Measurements from ENCODE around the gene KIAA0930.
"Not testable (repeated sequence)": the region's sequence is repeated elsewhere in the genome, so short reads cannot be mapped to it uniquely, and the experiment has no call there.

KIAA0930 gene

GRCh38 chr22:45192701-45193187, 48.0 kb downstream of the KIAA0930 start:
- H3K4me3 ChIP-seq (ENCODE audit: low read depth, low read length), result no peak overlapping the region
- peak; percentile 28 for DNase-seq
- no peaks in the 10 kb centered on the region for H3K9me3 ChIP-seq (ENCODE audit: severe bottlenecking)
- TF ChIP-seq, protein P1, sequence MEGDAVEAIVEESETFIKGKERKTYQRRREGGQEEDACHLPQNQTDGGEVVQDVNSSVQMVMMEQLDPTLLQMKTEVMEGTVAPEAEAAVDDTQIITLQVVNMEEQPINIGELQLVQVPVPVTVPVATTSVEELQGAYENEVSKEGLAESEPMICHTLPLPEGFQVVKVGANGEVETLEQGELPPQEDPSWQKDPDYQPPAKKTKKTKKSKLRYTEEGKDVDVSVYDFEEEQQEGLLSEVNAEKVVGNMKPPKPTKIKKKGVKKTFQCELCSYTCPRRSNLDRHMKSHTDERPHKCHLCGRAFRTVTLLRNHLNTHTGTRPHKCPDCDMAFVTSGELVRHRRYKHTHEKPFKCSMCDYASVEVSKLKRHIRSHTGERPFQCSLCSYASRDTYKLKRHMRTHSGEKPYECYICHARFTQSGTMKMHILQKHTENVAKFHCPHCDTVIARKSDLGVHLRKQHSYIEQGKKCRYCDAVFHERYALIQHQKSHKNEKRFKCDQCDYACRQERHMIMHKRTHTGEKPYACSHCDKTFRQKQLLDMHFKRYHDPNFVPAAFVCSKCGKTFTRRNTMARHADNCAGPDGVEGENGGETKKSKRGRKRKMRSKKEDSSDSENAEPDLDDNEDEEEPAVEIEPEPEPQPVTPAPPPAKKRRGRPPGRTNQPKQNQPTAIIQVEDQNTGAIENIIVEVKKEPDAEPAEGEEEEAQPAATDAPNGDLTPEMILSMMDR (IDR thresholded peaks at IDR 0.05; ENCODE audit: low read depth, low read length), result peak; percentile 51
- H3K27ac ChIP-seq, result no peak overlapping the region
- H3K27me3 ChIP-seq (ENCODE audit: insufficient read depth, low read depth, severe bottlenecking), result no peaks in the 10 kb centered on the region
- peaks cover 12% of the 10 kb centered on the region for H3K36me3 ChIP-seq

DNA sequence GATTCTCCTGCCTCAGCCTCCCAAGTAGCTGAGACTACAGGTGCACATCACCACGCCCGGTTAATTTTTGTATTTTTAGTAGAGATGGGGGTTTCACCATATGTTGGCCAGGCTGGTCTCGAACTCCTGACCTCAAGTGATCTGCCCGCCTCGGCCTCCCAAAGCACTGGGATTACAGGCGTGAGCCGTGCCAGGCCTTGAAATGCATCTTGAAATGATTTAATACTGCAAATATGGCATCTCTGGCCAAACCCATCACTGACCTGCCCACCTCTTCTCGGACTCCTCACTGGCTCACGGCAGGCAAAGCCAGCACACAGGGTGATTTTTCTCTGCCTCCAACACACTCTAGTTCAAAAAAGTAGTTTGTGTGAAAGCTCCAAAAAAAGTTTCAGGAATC, 48.9 kb downstream of the KIAA0930 start:
- not testable (repeated sequence) for H3K27ac ChIP-seq; DNase-seq; H3K4me3 ChIP-seq (ENCODE audit: low read depth, low read length); H3K27me3 ChIP-seq (ENCODE audit: insufficient read depth, low read depth, severe bottlenecking); H3K9me3 ChIP-seq (ENCODE audit: severe bottlenecking)
- peaks cover 13% of the 10 kb centered on the region for H3K36me3 ChIP-seq

DNA sequence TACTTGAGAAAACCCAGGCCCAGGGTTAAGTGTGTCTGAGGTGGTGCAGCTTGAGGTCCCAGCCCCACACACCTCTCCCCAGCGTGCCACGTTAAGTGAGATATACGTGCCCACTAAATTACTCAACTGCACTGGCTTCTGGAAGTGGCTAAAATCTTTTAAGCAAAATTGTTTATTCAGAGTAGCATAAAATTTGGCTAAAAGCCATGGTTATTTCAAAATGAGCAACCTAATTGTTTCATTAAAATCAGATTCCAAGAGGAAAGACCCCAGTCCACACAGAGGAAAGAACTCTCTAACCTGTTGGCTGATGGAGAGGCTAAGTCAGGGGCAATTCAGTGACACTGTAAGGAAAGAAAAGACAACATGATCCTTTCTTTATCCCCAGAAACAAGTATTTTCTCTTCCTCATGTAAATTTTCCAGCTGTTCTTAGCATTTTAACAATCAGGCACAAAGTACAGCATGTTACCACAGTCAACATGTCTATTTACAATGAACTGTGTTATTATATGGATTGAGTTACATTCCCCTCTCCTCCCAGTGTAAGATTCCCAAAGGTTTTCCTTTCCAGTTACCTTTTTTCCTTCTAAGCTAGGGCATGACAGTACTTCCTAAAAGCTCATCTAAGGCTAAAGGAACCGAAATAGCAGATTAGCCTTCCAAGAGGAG, 50.4 kb downstream of the KIAA0930 start:
- Histone ChIP-seq H3K36me3 (peaks cover 15% of the 10 kb centered on the region), H3K27me3 (ENCODE audit: insufficient read depth, low read depth, severe bottlenecking) (no peaks in the 10 kb centered on the region), H3K9me3 (ENCODE audit: severe bottlenecking) (no peaks in the 10 kb centered on the region), H3K27ac (no peak overlapping the region), H3K4me3 (ENCODE audit: low read depth, low read length) (no peak overlapping the region)
- TF ChIP-seq, protein P1 (IDR thresholded peaks at IDR 0.05; ENCODE audit: low read depth, low read length), result no peak
- no peak for DNase-seq

DNA sequence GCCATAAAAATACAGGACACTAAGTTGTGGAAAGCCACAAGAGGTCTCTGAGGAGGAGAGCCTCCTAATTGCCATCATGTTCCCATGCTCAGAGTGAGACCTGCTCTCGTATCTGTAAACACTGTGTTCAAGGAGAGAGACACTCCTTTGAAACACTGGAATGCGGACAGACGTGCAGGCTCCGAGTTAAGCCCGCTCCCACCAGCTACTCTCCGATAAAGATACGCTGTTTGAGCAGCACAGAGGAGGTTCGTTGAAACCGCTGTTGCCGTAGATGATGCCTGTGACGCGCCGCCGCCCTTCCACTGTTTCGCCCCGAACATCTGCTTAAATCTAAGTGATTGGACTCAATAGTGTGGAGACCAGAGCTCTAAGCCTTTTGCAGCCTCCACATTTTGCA, 51.9 kb downstream of the KIAA0930 start:
- no peak overlapping the region for H3K4me3 ChIP-seq (ENCODE audit: low read depth, low read length)
- no peaks in the 10 kb centered on the region for H3K9me3 ChIP-seq (ENCODE audit: severe bottlenecking)
- H3K27ac ChIP-seq, result no peak overlapping the region
- no peak for DNase-seq
- H3K27me3 ChIP-seq (ENCODE audit: insufficient read depth, low read depth, severe bottlenecking), result no peaks in the 10 kb centered on the region
- TF ChIP-seq, protein P1 (IDR thresholded peaks at IDR 0.05; ENCODE audit: low read depth, low read length), result no peak
- peaks cover 23% of the 10 kb centered on the region for H3K36me3 ChIP-seq

DNA sequence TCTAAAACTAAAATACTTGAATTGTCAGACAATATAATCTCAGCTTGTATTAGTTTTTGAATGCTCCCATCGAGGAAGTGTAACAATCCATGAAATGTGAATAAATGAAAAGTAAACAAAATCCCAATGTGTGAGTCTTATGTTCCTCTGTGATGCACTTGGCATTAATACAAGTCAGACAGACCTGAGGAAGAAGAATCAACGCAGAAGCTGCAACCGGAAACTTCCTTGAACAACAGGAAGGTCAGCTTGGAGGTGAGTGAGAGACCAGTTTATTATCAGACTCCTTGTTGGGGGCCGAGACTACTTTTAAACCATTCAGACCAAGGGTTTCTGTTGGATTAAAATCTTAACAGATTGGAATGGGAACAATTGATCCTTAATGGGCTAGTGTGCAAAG, 52.8 kb downstream of the KIAA0930 start:
- H3K27ac ChIP-seq, result no peak overlapping the region

DNA sequence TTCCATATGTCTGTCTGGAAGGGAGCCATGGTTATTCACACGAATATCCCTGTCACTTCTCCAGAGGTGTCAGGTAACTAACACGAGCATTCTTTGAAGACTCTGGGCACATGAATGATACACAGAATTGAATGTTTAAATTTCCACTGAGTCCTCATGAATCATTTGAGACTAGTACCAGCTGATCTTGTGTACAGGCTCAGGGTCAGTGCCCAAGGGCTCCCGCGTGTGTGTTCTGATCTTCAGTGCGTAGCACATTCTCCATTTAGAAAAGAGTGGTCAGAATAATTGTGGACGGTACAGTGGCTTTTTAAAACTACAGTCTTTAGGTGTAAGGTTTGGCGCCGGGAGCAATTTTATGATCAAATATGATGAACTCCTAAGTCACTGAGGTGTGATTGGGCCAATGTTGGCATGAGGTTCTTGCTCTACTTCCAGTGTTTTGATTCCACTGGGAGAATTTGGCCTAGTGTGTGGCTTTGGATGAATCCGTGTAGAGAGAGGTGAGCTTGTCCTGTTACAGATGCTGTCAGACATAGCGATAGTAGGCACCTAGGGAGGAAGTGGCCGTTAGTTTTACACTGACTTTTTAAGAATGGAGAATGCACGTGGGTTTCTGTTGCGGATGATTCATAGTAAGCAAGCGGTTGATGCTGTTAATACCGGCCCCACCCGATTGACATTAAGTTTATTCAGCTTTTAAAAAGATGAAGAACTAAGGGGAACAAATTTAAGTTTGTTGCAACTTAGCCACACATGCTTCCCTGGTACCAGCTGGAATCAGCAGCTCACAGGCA, 54.8 kb downstream of the KIAA0930 start:
- Histone ChIP-seq H3K27me3 (ENCODE audit: insufficient read depth, low read depth, severe bottlenecking) (no peaks in the 10 kb centered on the region), H3K27ac (no peak overlapping the region), H3K36me3 (peaks cover 44% of the 10 kb centered on the region), H3K4me3 (ENCODE audit: low read depth, low read length) (no peak overlapping the region), H3K9me3 (ENCODE audit: severe bottlenecking) (no peaks in the 10 kb centered on the region)
- TF ChIP-seq, protein P1 (IDR thresholded peaks at IDR 0.05; ENCODE audit: low read depth, low read length), result no peak
- DNase-seq, result no peak

More for the DNA sequence above, 52.8 kb downstream of the KIAA0930 start:
- no peaks in the 10 kb centered on the region for H3K27me3 ChIP-seq (ENCODE audit: insufficient read depth, low read depth, severe bottlenecking)
- H3K4me3 ChIP-seq (ENCODE audit: low read depth, low read length), result no peak overlapping the region
- no peaks in the 10 kb centered on the region for H3K9me3 ChIP-seq (ENCODE audit: severe bottlenecking)
- no peak for DNase-seq
- peaks cover 30% of the 10 kb centered on the region for H3K36me3 ChIP-seq
- TF ChIP-seq, protein P1 (IDR thresholded peaks at IDR 0.05; ENCODE audit: low read depth, low read length), result no peak
